GM21717 (cell line): ENCODE data around the gene PPIE.
A peak's percentile ranks its signal among the peaks of the same experiment; 100 is the strongest.

Source experiments
- ATAC-seq: cut with Tn5 transposase; IDR thresholded peaks from one replicate; pipeline ENCODE4 v1.9.1; 2021; ENCODE audit warnings: mild to moderate bottlenecking, moderate library complexity; ENCODE audit not compliant: unreplicated experiment

PPIE gene

DNA sequence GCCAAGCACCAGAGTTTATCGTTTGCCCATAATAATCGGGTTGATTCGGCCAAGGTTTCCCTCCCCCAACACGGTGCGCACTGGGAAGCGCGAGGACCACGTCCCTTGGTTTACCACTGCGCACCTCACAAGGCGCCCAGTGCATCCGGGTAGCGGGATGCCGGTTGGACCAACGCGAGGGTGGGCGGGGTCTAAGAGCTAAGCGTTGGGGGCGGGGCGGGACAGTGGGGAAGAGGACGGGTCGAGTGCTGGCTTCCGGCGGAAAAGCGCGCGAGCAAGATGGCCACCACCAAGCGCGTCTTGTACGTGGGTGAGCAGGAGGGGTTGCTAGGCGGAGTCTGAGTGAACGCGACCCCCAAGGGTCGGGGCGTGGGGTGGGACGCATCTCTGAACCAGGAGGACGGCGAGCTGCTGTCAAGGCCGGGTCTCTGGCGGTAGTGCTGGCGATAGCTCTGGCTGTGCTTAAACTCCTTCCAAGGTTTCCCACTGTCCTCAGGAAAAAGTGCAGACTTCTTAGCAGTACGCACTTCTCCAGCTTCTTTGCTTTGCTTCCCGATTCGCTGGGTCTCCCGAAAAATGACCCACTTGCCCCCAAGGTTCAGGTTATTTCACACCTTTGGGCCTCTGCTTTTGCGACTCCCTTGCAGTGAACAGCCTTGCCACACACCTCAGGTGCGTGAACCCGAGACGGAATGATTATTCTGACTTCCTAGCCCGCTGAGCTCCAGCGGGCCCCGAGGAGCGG lies at the start of gene PPIE:
Gene PPIE, plus strand, starts transcription at position 261 of the 745 bp plus-strand sequence. Its CDS starts 19 bp downstream, at position 280.
- peak; percentile 88 for ATAC-seq

GRCh38 chr1:39689214-39689613 lies 49.5 kb upstream of the PPIE start:
- no peak for ATAC-seq

DNA sequence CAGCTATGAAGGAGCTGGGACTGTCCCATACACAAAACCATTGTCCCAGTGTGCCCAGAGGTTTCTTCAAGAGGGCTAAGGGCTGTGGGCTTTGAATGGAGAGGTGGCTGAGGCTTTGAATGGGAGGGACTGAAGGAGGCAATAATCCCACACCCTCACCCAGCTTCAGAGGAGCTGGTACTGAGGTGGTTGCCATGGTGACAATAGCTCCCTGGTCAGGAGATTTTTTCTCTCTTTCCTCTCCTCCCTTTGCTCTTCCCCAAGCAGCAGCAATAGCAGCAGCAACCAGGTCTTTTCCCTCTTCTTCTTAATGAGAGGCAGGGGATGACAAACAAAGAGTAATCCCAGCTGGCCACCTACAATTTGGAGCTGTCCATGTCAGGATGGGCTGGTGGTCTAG lies 49.0 kb upstream of the PPIE start:
- ATAC-seq = no peak

GRCh38 chr1:39690225-39690624 lies 48.5 kb upstream of the PPIE start:
- ATAC-seq = no peak

- ATAC-seq = no peak
These were observed 47.8 kb upstream of the PPIE start for GRCh38 chr1:39690794-39691382.

DNA sequence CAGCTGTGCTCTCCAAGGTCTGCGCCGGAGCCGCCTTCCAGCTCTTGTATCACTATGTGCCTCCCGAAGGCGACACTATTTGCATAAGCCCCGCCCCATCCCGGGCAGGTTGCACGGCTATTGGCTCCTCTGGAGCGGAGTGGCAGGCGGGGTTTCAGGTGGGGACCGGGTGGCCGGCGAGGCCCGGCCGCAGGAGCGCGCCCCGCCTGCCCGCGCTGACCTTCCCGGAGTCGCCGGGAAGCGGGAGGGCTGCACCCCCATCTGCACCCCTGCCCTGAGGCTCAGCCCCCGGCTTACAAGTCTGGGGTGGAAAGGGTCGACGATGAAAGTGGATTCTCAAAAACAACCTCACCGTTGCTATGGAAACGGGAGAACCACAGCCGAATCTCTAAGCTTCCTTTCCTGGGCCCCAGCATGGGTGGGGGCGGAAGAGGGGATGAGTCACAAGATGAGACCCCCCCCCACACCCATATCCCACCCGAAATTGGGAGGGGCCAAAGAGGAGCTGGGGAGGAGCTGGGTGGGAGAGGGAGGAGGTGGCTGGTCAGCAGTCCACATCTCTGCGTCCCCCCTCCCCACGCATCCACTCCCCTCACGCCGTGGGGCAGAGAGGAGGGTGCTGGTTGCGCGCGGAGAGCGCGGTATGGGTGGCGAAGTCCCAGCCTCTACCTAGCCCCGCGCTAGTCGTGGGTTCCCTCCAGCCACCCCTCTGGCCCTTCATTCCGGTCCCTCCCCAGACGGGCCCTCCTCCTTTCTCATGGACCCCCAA lies 47.1 kb upstream of the PPIE start, which contains the start of gene HPCAL4:
Gene HPCAL4, minus strand, starts transcription at position 51 of the 769 bp plus-strand sequence. CDS start 6,830 bp downstream, outside the sequence.
- peak; percentile 73 for ATAC-seq

- no peak for ATAC-seq
These were observed 46.3 kb upstream of the PPIE start for GRCh38 chr1:39692152-39693074.

DNA sequence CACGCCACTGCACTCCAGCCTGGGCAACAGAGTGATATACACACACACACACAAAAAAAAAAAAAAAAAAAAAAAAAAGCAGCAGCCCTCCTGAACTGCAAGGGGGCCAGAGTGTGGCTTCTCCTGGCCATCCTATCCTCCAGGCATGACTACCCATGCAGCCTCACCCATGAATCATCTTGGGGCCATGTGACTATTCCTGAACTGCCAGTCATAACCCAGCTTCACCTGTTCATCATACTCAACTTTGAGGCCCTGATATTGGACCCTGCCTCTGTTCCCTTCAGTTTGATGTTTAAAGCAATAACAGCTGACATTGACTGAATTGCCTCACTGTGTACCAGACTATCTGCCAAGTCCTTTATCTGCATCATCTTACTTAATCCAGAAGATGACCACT lies 44.7 kb upstream of the PPIE start:
- ATAC-seq = no peak

DNA sequence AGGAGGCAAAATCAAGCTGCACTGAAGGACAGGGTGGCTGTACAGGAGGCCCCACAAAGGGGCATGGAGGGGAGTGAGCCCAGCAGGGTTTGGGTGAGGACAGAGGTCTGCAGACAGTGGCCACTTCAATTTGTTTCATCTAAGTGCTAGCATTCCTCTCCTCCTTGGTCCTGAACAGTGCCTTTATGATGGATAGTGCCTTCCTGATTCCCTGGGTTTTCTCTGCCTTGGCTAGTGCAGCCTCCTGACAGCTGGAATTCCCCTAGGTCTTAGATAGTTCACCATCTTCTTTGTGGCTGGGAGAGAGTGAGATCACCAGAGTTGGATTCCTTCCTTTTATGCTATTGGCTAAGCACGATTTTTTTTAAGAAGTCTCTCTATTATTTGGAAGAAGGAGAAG lies 43.7 kb upstream of the PPIE start:
- no peak for ATAC-seq

GRCh38 chr1:39696448-39696847 lies 42.2 kb upstream of the PPIE start:
- ATAC-seq = no peak

DNA sequence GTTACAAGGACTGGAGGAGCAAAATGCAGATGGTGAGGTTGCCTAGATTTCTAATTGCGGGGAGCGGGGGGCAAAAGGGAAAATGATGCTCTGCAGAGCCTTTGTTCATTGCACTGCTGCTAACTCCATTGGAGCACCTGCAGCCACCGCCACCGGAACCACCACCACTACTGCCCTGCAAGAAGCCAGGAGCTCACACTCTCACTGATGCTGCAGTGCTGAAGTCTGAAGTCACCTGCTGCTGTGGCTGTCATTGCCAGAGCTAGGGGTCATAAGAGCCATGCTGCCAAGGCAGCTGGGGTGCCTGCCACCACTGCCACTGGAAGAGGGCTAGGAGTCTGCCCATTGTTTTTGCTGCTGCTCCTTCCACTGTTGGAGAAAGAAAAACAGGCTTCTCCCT lies 40.1 kb upstream of the PPIE start:
- no peak for ATAC-seq

DNA sequence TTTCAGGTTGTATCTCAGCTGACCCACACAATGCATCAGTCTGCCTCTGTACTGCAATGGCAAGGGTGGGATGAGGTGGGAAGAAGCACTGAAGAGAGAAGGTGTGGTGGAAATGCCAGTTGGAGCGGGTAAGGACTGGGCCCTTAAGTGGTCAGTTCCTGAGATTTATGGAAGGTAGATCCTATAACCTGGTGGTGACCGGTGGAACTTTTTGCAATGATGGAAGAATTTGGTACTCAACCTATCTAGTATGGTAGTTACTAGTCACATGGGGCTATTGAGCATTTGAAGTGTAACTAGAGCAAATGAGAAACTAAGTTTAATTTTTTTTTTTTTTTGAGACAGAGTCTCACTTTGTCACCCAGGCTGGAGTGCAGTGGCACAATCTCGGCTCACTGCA lies 39.3 kb upstream of the PPIE start:
- ATAC-seq = no peak

DNA sequence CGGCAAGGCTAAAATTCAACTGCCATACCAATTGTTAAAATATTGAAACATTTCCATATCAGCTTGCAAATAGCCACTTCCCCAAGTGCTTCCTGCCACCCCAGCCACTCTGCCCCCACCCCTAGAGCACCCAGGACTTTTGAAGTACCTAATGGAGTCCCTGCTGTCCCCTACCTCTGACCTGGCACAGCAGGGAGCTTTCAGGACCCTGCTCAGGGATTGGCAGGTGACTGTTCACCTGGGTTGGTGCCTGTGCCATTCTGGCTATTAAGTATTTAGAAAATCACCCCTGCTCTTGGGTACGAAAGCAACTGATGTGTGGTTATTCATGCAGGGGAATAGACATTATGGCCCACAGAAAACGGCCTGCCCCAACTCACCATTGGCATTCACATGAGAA lies 38.3 kb upstream of the PPIE start:
- ATAC-seq = no peak

DNA sequence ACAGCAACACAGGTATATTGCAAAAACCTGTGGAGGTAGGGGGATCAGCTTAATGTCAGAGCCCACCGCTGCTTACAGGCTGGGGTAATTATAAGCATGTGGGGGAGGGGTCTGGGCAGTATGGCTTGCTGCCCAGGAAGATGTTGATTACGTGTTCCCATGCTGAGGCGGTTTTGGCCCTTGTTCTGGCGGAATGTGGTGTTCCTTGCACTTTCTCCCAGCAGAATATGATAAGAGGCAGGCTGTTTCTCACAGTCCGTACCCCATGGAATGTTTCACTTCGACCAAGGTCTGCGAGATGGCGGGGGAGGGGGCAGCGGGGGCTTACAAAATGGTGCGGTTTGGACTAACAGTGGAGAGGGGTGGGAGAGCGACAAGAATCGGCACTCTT lies 37.6 kb upstream of the PPIE start:
- no peak for ATAC-seq

GRCh38 chr1:39704757-39705156 lies 33.9 kb upstream of the PPIE start:
- ATAC-seq = no peak

- ATAC-seq = no peak
These were observed 31.2 kb upstream of the PPIE start for GRCh38 chr1:39707506-39707905.

DNA sequence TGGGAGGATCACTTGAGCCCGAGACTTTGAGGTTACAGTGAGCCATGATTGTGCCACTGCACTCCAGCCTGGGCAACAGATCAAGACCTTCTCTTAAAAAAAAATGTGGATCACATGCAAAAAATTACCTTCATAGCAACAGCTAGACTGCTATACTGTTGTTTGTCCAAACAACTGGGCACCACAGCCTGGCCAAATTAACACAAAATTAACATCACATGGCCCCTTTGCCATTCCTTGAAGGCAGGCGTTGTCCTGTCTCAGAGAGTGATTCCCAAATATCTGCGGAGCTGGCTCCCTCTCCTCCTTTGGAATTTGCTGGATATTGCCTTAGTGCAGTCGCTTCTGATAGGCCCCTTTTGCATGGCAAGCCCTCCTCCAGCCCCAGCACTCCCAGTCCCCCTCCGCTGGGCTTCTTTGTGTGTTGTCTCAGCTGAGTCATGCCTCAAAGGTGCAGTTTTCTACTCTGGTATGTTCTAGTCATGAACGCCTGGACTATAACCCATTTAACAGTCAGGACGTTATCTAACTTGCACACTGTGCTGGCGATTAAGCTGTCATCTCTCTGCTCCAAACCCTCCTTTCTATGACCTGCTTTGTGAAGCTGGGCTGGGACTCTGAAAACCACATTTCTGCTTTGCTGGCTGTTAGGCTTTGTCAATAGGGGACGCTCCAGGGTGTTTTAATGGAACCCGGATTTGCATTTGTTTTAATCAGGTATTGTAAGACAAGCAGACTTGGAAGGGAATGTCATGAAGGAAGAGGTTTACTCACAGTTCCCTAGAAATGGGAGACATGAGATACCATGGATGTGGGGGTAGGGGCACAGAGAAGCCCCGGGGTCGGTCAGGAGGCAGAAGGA lies 27.3 kb upstream of the PPIE start:
- ATAC-seq = no peak

- no peak for ATAC-seq
These were observed 26.7 kb upstream of the PPIE start for GRCh38 chr1:39711966-39712340.

- no peak for ATAC-seq
These were observed 25.1 kb upstream of the PPIE start for GRCh38 chr1:39713557-39713956.

- no peak for ATAC-seq
These were observed 20.9 kb upstream of the PPIE start for GRCh38 chr1:39717809-39718208.
